ENCODE results near the gene GAGE10. TPM values are rescaled to one million over a fixed set of nuclear protein-coding genes. Genes with fewer than 3 reads are reported as not detected.

Gene GAGE10
- total RNA-seq, 1 experiment from 2014 or later, result not detected

DNA sequence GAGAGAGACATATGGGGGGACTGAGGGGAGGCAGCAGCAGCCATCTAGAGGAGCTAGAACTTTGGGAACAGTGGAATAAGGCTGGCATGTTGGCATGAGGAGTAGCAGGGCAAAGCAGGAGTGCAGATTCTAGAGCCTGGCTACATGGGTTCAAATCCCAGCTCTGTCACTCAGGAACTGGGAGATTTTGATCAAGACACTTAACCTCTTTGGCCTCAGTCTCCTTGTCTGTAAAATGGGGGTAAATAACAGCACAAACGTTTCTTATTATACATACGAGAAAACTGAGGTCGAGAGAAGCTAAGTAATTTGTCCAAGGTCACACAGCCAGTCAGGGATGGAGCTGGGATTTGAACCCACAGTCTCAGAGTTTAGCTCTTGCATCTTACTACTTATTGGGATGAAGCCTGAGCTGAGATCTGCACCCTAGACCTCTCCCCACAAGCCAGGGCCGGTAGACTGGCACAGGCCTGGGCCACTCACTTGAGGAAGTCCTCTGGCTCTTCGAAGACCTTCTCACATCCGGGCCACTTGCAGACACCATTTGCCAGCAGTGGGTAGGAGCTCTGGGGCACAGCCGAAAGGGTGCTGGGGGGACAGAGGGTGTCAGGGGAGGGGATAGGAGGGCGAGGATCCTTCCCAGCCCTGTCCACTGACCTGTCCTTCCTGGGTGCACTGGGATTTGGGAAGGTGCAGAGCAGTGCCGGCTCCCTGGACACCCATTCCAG lies 47.0 kb upstream of the GAGE10 start:
- Histone ChIP-seq H3K4me2 (ENCODE audit: low read length) (no peak overlapping the region), H3K9me2 (ENCODE audit: insufficient read depth) (no peaks in the 10 kb centered on the region), H3K4me3 (replicated peaks in 1 of 2; ENCODE audit: low read depth in 1 of 2, low read length in 2 of 2) (no peak overlapping the region), H3K9ac (ENCODE audit: low read length) (no peak overlapping the region), H3K27me3 (ENCODE audit: insufficient read depth, low read length) (no peaks in the 10 kb centered on the region), H2AFZ (ENCODE audit: low read depth, low read length, poor library complexity, severe bottlenecking) (no peak overlapping the region), H3K27ac (ENCODE audit: low read depth, low read length) (no peak overlapping the region), H3K4me1 (ENCODE audit: control insufficient read depth in 1 of 2, insufficient read depth in 2 of 2, low read length in 2 of 2) (no peaks in the 10 kb centered on the region), H3K36me3 (ENCODE audit: control insufficient read depth in 1 of 2, insufficient read depth in 2 of 2, low read length in 2 of 2) (no peaks in the 10 kb centered on the region), H3K9me3 (ENCODE audit: control insufficient read depth in 1 of 2, insufficient read depth in 1 of 2, low read depth in 1 of 2, low read length in 2 of 2) (no peaks in the 10 kb centered on the region), H4K20me1 (ENCODE audit: insufficient read depth) (no peaks in the 10 kb centered on the region), H3K79me2 (ENCODE audit: insufficient read depth, low read length) (no peaks in the 10 kb centered on the region)
- no TSS peak for BruUV-seq (replicated peaks)
- intact Hi-C loops (cut with micrococcal nuclease), result no loop called here
- TF ChIP-seq SRF (IDR thresholded peaks at IDR 0.05; ENCODE audit: low read depth), result no peak
- TF ChIP-seq EZH2 (IDR thresholded peaks at IDR 0.05), result no peak
- no peak for TF ChIP-seq FOSL1 (IDR thresholded peaks at IDR 0.05; ENCODE audit: low read depth)
- no peak for TF ChIP-seq POLR2AphosphoS5 (IDR thresholded peaks at IDR 0.05; ENCODE audit: low read depth, low read length)
- TF ChIP-seq, protein P1, sequence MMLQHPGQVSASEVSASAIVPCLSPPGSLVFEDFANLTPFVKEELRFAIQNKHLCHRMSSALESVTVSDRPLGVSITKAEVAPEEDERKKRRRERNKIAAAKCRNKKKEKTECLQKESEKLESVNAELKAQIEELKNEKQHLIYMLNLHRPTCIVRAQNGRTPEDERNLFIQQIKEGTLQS (IDR thresholded peaks at IDR 0.05), result no peak
- no peak for TF ChIP-seq POLR2A (IDR thresholded peaks at IDR 0.05; ENCODE audit: borderline replicate concordance, extremely low read depth, insufficient read depth, insufficient read length)
- no peak for TF ChIP-seq CBX3 (IDR thresholded peaks at IDR 0.05; ENCODE audit: low read depth)
- no peak for TF ChIP-seq EZH2phosphoT487 (IDR thresholded peaks at IDR 0.05; ENCODE audit: borderline replicate concordance)
- TF ChIP-seq TCF7L2 (IDR thresholded peaks at IDR 0.05; ENCODE audit: borderline replicate concordance, extremely low read depth, insufficient read depth, insufficient read length), result no peak
- no peak for TF ChIP-seq EGR1 (IDR thresholded peaks at IDR 0.05; ENCODE audit: low read depth)
- TF ChIP-seq SIN3A (IDR thresholded peaks at IDR 0.05; ENCODE audit: low read depth), result no peak
- no peak for ATAC-seq
- ChIA-PET CTCF (no interaction called here), POLR2A (interaction anchor here (1.1 kb wide), 1 partner anchor 65 kb away, joined by 3 read pairs; no protein-coding TSS in a partner anchor), RAD21 (ENCODE audit: low non-redundant PET in 1 of 2, low total read pairs in 2 of 2, uncharacterized antibody in 2 of 2, unreplicated experiment in 2 of 2) (no interaction called here)
- DNase-seq (ENCODE audit: low read depth, low spot score), result no peak
